ENCODE data around the gene RBM33.

Gene RBM33

DNA sequence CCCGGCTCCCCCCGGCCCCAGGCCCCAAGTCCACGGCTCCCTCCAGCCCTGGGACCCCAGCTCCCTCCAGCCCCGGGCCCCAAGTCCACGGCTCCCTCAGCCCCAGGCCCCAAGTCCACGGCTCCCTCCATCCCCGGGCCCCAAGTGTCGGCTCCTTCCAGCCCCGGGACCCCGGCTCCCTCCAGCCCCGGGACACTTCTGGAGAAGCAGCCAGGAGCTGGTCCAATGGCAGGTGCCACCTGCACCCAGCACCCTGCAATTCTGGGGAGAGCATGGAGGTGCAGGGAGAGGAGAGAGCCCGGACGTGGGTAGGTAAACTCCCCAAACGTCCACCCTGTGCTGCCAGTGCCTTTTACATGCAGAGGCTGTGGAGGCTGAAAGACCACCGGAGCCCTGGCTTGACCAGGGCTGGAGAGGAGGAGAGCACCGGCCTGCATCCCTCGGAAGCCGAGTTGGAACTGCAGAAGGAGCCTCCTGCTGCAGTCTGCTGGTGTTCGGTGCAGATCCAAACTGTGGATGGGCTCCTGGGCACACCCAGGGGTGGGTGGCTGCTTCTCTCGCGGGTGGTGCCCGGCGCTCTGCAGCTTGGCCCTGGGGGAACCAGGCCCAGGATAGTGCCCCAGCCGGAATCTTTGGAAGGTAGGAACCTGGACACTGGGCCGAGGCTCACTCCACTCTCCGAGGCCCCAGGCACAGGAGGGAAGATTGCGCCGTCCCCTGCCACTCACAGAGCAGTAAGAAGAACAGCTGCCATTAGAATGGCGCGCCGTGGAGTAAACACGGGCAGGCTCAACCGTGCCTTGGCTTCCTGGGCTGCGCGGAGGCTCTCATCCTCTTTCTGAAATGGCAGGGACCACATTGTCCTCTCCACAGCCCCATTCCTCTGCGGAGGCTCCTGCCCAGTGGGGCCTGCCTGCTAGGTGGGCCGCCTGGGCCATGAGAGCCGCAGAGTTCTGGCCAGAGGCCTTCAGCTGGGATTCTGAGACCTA, 153.1 kb downstream of the RBM33 start:
- DNase-seq: no peak

DNA sequence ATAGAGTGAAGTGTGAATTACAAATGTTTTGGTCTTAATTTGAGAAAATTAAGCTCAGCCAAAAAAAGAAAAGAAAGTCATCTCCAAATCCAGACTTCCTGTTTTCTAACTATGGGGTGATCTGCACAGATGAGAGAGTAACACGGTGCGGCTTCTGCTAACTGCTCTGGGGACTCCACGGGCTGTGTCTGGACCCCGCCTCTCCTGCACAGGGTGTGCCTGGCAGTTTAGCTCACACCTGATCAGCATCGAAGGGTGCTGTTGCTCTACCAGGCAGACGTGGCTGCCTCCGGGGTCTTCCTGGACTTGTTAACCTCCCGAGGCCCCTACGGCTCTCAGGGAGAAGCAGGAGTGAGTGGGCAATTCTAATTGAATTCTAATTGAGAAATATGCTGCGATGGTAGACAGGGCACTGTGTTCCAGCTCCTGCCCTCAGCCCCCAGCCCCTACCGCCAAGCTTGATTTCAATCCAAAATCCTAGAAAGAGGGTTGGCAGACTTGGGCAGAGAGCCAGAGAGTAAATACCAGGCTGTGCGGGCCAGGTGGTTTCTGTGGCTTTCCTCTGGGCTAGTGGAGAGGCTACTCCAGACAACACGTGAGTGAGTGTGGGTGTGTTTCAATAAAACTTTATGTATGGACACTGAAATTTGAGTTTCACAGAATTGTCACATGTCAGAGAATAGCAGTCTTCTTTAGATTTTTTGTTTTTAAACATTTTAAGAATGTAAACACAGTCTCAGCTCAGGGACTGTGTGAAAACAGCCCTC, 154.4 kb downstream of the RBM33 start:
- no peak for DNase-seq

DNA sequence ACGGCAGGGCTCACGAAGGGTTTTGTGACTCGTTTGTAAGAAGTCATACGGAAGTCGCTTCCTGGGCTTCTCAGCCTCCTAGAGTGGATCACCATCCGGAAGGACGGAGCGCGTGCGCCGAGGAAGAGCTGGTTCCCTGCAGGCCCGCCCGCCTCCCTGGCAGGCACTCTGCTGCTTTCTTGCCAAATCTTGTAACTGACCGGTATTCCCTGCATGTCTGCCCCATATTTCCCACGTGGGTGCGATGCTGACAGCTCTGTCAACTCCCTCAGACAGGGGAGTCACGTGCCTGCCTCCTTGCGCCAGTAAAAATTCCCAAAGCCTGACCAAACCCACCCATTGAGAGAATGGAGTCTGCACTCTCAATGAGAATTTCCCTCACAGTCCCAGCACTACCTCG, 155.1 kb downstream of the RBM33 start:
- DNase-seq: no peak

DNA sequence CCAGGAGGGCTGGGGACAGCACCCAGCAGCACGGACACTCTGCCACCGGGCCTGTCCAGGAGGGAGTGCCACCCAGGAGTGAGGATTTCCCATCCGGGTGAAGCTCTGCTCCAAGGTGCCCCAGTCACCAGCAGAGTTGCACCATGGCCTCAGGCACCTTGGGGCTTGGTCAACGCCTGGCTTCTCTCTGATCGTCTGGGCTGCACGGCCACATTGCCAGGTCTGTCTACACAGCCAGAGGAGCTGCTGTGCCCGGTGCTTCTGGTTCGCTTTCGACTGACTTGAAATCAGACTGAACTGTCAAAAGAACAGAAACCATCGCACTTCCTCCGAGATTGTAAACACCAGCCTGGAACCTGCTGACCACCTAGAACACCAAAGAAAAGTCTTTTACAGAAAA, 155.8 kb downstream of the RBM33 start:
- no peak for DNase-seq

DNA sequence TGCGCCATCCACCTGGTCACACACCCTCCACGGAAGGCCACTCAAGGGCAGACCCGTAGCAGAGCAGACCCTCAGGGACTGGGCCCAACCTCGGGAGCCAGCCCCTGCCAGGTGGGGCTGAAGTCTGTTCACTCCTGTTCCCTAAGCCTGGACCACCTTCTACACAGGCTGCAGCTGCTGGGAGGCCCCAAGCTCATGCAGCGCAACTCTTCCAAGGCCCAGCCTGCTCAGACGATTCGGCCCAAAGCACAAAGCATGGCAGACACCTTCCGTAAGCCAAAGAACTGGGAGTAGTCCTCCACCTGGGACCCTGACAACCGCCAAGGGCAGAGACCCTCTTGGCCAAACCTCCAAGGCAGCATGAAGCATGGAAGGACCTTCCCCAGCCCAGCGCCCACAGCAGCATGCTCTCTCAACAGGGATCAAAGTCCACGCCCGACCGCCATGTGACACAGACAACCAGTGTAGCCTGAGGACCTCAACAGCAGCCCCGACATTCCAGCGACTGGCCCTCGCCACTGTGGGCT, 156.3 kb downstream of the RBM33 start:
- DNase-seq: no peak

DNA sequence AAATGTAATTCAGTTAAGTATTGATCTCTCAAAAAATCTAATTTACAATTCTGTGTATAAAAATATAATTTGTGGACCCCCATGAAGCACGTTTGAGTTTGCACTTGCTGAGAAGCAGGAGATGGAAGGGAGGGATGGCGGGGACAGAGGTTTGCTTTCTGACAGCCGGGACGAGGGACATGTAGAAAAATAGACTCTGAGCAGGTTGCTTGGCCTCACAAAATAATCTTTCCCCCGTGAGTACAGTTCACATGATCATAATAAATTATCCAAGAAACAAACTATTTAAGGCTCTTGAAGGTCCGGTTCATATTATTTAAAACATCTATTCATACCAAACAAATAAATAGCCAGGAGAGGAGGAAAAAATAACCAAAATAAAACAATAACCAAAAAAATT, 157.8 kb downstream of the RBM33 start:
- no peak for DNase-seq

DNA sequence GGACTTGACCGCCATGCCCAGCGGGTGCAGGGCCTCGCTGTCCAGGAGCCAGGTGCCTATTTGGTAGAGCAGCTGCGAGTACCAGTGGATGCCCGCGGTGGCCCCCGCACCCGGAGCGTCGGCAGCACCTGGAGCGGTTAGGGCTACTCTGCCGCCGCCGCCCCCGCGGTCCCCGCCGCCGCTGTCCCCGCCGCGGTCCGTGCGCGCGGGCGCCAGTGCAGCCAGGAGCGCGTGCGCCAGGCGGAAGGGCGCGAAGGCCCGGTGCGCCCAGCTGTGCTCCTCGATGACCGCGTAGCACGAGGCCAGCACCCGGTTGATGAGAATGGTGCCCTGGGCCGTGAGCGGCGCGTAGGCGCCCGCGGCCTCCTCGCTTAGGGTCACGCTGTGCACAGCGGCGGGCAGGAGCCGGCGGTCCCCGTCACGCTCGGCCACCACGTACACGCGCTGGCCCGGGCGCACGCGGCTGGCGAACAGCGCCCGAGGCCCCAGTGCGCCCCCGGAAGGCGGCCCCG, 158.5 kb downstream of the RBM33 start:
- DNase-seq: no peak

DNA sequence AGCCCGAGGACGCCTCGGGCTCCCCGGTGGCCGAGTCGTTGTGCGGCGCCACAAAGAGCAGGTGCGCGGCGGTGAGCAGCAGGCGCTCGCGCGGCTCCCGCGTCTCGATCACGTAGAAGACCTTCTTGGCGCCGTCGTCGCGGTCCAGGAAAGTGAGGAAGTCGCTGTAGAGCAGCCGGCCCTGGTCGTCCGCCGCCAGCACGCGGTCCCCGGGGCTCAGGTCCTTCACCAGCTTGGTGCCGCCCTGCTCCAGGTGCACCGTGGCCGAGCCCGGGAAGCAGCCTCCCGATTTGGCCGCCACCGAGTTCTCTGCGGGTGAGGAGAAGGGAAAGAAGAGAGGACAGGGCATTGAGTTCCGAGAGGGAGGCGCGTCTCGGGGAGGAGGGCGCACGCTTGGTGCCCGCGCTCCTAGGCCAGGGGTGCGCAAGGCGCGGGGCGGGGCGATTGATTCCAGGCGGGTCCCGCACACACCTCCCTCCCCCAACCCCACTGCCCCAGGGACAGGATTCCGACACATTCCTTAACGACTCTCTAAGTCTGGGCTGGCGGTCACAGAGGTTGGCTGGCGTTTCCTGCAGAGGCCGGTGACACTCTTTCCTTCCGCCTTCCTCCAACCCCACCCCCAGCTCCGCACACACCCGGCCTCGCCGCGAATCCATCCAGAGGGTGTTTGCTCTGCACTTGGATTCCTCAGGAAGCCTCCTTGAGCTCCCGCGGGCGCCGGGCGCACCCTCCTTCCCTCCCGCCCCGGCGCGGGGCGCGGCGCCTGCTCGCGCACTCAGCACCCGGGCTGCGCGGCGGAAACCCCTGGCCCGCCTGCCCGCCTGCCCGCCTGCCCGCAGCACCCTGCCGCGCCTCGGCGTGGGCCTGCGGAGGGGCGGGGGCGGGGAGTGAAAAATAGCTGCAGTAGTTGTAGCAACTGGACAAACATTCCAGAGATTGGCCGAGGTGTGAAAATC, 159.2 kb downstream of the RBM33 start:
- no peak for DNase-seq

DNA sequence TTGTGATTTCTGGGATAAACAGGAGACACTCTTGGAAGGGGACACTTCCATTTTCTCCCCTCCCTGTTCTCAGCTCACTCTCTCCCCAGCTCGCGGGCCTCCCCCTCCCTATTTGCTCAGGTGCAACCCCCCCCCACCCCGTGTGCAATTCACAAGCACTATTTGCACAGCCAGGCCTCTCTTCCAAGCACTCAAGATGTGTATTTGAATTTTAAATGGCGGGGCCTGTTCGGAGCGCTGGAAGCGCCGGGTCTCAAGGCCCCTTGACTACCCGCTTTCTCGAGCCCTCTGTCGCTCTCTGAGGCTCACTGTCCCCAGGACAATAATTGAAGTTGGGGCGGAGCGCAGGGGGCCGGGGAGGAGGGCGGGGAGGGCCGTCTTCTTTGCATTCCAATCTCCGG, 160.0 kb downstream of the RBM33 start:
- DNase-seq: no peak

DNA sequence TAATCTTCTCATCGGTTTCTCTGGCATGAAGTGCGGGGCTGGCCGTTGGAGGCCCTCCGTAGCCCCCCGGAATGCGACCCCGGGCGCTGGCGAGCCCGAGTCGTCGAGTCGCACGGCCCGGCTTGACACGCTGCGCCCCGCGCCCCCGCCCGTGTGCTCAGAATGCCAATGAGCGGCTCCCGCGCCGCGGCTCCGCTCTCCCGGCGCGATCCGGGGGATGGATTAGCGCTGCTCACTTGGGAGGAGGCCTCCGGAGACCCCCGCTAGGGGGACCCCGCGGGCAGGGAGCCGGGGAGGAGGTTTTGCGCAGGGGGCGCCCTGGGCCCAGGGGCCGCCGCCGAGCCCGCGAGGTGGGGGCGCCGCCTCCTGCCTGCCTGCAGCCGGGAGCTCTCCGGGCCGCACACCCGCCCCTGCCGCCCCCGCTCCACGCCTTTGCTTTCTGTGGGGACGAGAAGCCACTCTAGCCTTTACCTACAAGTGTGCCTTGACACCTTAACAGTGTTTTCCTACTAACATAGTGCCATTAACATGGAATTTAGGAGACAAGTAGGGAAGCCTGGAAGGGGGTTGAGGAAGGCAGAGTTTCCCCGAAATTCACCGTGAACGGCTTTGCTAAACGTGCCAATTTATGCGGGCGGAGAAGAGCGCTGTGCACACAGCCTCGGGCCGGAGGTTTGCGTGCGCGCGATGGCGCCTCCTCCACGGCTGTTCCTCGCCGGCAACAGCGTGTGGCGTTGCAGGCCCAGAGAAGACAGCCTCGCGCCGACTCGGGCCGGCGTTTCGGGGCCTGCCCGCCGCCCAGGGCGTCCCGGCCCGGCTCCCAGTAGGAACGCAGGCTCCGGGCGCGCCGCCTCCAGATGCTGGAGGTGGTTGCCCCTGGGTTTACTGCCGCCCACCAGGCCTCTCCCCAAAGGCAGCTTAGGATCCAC, 160.7 kb downstream of the RBM33 start:
- DNase-seq: peak in 4 of 6 experiments; percentile 24 to 61 (median 44)

DNA sequence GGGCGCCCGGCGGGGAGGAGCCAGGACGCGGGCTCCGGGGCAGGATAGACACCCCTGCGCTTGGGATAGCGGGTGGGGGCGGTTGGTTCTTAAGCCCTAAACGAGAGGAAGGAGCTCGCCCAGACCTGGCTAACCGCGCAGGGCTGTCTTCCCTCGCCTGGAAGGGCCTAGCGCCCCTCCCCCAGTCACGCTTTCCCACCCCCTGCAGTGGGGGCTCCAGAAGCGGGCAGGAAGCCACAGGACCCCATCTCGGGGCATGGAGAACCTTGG, 161.3 kb downstream of the RBM33 start:
- no peak for DNase-seq

DNA sequence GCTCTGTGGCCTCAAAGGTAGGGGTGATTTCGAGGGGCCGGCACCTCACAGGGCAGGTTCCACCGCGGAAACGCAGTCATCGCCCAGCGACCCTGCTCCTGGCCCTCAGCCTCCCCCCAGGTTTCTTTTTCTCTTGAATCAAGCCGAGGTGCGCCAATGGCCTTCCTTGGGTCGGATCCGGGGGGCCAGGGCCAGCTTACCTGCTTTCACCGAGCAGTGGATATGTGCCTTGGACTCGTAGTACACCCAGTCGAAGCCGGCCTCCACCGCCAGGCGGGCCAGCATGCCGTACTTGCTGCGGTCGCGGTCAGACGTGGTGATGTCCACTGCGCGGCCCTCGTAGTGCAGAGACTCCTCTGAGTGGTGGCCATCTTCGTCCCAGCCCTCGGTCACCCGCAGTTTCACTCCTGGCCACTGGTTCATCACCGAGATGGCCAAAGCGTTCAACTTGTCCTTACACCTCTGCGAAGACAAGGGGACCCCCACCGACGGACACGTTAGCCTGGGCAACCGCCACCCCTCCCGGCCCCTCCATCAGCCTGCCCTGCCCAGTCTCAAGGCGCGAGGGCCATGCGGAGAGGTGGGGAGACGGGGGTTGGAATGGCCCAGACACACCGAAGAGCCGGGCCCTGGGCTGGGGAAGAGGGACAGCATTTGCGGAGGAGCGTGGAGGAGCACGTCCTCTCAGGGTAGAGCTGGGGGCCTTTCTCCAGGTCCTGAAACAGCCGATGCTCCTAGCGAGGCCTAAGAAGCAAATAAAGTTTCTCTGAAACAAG, 161.8 kb downstream of the RBM33 start:
- no peak for DNase-seq

DNA sequence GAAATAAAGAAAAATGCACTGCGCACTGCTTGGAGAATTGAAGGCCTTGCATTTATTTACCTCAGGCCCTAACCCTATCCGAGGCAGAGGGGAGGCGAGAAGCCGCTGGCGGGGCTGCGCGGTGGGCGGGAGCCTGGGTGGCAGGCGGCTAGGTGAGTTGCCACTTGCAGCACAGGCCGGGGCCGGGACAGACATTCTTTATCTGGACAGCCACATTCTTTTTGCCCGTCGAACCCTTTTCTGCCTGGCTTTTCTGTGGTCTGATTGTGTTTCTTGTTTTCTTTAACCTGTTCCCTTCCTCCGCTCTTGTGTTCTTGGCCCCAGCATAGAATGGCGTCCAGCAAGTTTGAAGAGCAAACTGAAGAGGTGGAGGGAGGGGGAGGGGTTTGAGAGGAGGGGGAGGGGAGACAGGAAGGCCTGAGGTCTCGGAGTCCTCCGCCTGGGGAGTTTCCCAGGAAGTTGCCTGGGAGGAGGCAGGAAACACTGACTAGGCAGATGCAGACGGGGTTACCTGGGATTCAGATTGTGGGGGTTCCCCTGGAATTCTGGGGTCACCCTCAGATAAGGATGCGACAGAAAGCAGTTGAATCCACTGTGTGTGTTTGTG, 162.7 kb downstream of the RBM33 start:
- no peak for DNase-seq

DNA sequence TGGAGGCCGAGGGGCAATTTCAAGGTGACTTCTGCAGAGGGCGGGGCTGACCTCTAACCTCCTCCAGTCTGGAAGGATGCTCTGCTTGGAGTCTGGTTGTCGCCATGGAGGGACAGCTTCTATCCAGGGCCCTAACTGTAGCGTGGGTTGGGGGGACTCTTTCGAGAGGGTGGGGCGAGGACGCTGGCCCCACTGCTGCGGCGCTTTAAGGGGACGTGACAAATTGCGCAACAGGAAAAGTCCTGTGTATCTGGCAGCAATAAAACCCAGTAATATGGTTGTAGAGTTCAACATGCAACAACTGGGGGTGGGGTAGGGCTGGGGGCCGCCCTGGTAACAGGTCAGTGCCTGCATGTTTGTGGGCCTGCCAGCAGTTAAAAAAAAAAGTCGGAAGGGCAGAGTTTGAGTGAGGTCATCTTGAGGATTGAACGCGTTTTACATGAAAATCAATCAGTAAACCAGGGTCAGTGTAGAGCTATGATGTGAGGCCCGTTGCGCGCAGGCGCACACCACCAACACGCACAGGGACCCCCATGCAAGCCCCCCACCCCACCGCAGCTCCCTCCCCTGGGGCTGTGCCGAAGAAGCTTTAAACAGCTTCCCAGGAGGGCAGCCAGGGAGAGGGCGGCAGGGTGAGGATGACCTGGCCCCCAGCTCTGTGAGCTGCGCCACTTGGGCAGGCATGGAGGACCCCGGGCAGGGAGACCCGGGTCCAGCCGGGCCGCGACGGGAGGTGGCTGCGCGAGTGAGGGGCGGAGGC, 163.5 kb downstream of the RBM33 start:
- DNase-seq: no peak

DNA sequence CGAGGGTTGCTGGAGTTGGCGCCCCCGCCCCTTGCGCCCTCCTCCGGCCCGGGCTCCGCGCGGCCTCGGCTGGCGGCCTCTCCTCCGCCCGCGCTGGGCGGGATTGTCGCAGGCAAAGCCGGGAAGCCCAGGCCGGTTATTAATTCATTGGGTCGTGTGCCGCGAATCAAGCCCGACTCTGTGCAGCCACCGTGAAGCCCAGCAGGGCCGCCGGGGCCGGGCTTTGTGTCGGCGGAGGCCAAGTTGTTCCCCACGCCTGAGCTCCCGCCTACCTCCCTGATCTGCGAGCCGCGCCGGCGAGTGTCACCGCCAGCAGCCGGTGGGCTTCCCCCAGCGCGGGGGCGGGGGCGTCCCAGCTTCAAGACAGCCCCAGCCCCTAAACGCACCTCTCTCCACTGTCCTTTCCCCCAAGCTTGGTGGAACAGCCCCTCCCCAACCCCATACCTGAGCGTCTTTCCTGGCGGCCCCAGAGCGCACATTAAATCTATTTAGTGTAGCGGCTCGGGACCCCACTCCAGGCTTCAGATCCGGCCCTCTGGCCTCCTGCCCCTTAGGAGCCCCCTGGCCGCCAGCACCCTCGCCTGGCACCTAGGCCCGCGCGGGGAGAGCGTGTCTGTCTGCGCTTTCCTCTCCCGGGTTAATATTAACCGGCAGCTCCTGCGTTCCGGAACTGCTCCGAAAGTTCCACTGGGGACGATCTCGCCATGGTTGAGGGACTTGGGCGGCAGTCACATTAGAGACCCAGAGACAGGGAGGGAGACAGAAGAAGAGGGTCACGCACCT, 164.3 kb downstream of the RBM33 start:
- no peak for DNase-seq

DNA sequence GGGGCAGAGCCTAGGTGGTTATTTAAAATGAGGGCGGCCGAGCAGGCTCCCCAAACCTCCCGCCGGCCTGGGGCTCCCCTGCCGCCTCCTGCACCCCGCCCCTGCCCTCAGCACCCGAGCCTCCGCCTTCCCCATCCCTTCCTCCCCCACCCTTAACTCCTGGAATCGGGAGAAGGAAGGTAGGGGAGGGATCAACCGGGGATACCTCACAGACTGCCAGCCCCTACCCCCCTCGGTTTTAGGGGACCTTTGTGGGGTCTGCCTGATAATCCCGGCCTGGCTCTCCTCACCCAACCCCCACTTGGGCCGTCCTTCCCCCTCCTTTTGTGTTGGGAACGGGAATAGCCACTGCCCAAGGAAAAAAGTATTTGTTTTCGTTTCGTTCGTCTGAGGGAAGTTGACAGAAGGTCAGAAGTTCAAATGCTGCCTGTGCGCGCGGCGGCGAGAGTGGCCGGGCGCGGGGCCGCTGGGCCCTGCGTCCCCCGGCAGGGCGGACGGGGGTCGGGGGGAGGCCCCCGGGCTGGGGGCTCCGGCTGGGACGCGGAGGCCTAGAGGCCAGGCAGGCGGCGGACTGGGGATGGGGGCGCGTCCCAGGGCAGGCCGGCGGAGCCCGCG, 165.0 kb downstream of the RBM33 start:
- DNase-seq: no peak

DNA sequence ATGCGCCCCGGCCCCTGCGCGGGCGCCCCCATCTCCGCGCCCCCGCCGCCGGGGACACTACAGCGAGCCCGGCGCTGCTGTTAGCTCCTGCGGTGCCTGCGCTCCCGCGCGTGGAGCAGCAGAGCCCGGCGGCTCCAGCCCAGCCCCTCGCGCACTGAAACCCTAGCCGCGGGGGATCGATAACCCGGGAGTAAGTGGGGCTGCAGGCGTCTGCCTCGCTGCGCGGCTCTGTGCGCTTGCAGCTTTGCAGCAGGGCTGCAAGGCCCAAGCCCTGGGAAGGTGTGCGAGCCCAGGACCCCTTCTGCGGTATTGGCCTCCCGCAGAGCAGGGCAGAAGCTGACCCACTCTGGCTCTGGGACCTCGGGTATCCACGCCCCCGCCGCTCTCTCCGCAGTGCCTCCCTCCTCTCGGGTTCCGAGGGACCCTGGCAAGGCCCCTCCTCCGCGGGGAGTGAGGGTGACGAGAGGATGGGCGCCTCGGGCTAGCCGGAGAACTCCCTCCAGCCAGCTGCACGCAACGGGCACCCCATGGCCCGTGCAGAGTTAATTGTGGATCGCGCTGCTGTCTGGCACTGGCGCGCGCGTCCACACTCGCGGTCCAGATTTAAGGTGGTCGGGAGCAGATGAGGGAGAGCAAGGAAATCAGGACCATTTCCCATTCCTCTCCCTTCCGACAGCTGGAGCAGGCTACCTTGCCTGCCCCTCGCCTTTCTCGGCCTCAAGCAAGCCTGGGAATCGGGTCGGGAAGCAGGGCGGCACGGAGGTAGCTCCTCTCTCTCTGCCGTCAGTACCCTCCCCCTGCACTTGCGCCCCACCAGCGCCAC, 165.7 kb downstream of the RBM33 start:
- no peak for DNase-seq
